Activated gamma-delta T cell (primary cell): ENCODE data around the gene CELF5.
"Not testable (repeated sequence)": the region's sequence is repeated elsewhere in the genome, so short reads cannot be mapped to it uniquely, and the experiment has no call there.

Experiments
- DNase-seq: peaks from one replicate; lab custom pipeline; 2025; lab: John Stamatoyannopoulos, UW

Gene CELF5

DNA sequence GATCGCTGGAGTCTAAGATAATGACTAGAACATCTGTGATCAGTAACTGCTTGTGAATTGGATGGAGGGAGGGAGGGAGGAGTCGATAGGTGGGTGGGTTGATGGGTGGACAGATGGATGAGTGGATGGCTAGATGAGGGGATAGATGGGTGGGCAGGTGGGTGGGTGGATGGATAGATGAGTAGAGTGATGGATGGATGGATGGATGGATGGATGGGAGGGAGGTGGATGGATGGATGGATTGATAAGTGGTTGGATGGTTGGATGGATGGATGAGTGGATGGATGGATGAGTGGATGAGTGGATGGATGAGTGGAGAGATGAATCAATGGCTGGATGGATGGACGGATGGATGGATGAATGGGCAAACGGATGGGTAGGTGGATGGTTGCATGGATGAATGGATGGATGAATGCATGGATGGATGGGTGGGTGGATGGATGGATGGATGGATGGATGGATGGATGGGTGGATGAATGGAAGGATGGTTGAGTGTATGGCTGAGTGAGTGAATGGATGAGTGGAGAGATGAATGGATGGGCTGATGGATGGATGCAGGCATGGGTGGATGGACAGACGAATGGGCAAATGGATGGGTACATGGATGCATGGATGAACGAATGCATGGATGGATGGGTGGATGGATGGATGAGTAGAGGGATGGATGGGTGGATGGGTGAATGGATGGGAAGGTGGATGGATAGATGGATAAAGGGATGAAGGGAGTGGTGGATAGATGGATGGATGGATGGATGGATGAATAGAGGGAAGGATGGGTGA lies 97.9 kb downstream of the CELF5 start:
- DNase-seq: no peak

DNA sequence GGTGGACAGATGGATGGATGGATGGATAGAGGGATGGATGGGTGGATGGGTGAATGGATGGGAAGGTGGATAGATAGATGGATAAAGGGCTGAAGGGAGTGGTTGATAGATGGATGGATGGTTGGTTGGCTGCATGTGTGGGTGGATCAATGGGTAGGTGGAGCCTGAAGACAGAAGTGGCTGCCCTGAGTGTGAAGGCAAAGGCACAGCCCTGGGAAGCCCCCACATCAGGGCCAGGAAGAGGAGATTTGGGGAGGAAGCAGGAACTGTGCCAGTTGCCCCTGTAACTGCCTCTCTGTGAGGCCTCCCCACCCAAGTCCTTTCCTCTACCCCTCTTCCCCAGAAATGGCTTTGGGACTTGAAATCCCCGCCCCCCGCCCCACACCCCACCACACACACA lies 98.6 kb downstream of the CELF5 start:
- DNase-seq: no peak

DNA sequence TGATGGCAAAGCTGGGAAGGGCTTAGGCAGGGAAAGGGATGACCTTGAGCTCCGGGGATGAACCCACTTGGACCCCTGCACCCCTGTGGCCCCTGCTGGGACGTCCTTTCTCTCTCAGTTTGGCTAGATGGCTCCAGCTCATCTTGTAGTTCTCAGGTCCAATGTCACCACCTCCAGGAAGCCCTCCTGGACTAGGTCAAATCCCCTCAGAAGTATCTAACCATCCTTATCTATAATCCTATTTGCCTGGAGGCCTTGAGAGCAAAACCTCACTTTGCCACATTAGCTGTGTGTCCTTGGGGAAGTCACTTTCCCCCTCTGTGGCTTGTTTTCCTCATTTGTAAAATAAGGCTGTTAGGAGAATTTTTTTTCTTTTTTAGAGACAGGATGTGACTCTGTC lies 99.2 kb downstream of the CELF5 start:
- no peak for DNase-seq

DNA sequence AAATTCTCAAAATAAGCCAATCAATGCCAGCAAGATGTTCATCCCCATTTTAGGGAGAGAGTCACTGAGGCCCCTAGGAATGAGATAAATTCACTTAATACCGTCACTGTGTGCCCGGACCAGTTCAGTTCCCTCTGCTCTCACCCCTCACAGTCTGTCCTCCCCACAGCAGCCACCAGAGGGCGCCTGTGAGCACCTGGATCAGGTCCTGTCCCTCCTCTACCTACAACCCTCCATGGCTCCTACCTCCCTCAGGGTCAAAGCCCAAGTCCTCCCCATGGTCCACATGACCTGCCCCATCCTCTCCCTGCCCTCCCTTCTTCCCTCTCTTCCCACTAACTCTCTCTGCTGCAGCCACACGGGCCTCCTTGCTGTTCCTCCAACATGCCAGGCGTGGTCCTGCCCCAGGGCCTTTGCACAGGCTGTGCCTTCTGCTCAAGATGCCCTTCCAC lies 100.0 kb downstream of the CELF5 start:
- peak; percentile 37 for DNase-seq

- DNase-seq: no peak
Observed at GRCh38 chr19:3325451-3325850, 101.0 kb downstream of the CELF5 start.

GRCh38 chr19:3328743-3329142 lies 104.3 kb downstream of the CELF5 start:
- no peak for DNase-seq

DNA sequence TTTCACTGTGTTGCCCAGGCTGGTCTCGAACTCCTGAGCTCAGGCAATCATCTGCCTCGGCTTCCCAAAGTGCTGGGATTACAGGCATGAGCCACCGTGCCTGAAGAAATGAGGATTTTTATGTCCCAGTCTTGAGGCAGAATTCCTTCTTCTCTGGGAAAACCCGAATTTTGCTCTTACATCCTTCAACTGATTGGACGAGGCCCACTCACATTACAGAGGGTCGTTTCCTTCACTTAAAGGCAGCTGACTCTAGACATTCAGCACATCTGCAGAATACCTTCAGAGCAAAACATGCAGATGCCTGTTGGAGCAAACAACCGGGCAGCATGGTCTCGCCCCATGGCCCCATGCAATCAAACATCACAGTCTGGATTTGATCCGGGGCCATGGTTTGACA lies 105.6 kb downstream of the CELF5 start:
- no peak for DNase-seq

- DNase-seq: not testable (repeated sequence)
Observed at GRCh38 chr19:3332232-3332631, 107.8 kb downstream of the CELF5 start.

DNA sequence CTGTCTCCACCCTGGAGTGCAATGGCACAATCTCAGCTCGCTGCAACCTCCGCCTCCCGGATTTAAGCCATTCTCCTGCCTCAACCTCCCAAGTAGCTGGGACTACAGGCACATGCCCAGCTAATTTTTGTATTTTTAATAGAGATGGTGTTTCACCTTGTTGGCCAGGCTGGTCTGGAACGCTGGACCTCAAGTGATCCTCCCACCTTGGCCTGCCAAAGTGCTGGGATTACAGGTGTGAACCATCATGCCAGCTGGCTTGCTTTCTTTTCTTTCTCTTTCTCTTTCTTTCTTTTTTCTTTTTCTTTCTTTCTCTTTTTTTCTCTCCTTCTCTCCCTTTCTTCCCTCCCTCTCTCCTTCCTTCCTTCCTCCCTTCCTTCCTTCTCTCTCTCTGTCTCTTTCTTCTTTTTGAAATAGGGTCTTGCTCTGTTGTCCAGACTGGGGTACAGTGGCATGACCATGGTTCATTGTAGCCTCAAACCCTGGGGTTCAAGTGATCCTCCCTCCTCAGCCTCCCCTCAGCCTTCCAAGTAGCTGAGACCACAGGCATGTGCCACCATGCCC lies 108.6 kb downstream of the CELF5 start:
- no peak for DNase-seq

- DNase-seq: no peak
Observed at GRCh38 chr19:3333662-3334061, 109.2 kb downstream of the CELF5 start.

DNA sequence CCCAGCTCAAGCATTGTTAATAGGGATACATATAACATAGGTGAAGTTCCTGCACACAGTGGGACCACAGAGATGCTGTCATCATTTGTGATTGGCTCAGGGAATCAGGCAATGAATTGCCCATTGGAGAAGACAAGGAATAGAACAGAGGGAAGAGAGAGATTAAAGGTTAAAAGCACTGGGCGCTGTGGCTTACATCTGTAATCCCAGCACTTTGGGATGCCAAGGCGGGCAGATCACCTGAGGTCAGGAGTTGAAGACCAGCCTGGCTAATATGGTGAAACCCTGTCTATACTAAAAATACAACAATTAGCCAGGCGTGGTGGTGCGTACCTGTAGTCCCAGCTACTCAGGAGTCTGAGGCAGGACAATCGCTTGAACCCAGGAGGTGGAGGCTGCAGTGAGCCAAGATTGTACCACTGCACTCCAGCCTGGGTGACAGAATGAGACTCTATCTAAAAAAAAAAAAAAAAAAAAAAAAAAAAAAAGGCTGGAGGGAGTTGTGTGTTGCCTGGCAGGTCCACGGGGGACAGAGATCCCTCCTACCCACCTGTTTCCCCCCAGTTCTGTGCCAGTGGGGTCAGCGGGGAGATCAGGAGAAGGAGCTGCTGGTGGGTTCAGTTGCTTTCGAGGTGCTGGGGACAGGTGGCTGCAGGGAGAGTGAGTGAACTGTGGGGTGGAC lies 110.4 kb downstream of the CELF5 start:
- not testable (repeated sequence) for DNase-seq

GRCh38 chr19:3335431-3336350 lies 111.2 kb downstream of the CELF5 start:
- no peak for DNase-seq

- no peak for DNase-seq
Observed at GRCh38 chr19:3336351-3336679, 111.9 kb downstream of the CELF5 start.

GRCh38 chr19:3336680-3337523 lies 112.4 kb downstream of the CELF5 start:
- DNase-seq: no peak

DNA sequence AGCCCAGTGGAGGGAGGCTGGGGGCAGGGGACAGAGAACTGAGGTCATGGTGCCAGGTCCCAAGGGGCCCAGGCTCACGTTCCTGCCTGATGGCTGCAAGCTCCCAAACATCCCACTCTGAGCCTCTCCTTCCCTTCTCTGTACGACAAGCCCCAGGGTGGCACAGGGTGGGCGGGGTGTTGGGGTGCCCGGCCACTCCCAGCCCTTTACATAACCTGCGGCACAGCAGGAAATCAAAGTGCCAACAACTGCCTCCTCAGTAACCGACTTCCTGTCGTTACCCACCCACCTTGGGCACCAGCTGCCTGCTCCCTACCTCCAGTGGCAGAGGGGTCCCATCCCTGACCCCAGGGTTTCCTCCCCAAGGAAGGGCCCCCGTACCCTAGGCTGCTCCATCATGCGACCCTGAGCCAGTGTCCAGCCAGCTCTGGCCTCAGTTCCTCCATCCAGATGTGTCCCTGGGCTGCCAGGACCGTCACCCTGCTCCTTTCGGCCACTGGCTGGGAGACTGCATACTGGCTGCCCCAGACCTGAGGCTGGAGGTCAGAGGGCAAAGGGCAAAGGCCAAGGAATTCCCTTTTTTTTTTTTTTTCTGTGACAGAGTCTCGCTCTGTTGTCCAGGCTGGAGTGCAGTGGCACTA lies 114.2 kb downstream of the CELF5 start:
- DNase-seq: no peak

DNA sequence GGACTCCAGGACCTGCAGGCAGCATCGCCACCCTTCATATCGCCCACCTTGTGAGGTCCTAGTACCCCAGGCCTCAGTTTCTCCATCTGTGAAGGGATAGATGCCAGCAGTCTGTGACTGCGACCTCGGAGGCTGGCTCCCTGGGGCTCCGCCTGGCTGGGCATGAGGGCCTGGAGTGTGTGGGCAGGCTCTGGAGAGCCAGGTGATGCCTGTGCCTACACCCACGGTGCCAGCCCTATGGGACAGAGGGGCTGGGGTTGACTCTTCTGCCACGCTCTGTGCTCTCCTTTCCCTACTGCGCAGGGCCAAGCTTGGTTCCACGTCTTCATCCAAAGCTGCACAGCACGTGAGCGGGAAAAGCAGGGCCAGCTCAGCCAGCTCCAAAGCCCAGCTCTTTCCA lies 115.9 kb downstream of the CELF5 start:
- DNase-seq: no peak

GRCh38 chr19:3342246-3342645 lies 117.8 kb downstream of the CELF5 start:
- DNase-seq: no peak

DNA sequence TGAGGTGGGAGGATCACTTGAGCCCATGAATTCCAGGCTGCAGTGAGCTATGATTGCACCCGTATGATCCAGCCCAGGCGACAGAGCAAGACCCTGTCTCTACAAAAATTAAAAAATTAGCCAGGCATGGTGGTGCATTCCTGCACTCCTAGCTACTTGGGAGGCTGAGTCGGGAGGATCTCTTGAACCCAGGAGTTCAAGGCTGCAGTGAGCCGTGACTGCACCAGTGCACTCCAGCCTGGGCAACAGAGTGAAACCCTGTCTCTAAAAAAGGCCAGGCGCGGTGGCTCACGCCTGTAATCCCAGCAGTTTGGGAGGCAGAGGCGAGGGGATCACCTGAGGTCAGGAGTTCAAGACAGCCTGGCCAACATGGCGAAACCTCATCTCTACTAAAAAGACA lies 118.5 kb downstream of the CELF5 start:
- DNase-seq: not testable (repeated sequence)

DNA sequence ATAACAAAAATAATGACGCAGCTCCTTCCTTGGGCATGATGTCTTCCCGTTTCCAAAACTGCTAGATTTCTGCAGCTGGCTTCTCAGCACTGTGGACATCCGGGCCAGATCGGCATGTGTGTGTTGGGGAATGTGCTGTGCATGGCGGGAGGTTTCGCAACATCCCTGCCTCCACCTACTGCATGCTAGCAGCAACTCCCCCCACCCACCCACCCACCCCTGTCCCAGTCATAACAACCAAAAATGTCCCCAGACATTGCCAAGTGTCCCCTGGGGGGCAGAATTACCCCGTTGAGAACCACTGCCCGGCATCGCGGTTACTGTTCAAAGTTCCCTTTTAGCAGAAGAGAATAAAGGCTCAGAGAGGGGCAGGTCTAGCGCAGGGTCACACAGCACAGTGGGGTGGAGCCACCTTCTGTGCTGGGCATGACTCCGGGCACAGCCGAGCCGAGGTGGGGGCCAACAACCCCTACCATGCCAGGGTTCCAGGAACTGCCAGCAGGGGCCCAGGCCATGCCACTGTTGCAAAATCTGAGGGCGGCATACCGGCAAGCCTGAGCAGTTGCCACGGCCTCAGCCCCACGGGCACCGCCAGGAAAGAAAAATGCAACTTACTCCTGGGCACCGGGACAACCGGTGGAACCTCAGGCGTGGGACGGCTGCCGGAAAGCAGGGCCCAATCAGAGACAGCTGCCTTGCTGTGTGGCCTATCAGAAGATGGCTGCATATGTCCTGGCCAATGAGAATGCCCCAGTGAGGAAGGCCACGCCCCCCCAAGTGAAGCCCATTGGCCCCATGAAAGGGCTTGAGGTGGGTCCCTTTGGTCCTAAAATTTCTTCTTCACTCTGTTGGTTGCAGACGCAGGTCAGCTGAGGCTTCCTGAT lies 119.4 kb downstream of the CELF5 start:
- DNase-seq: no peak
